Skeletal muscle satellite cell (primary cell): Measurements from ENCODE around the gene TSC22D1.
A peak's percentile ranks its signal among the peaks of the same experiment; 100 is the strongest.

Source experiments
- H3K27me3 ChIP-seq: 2 replicates; pipeline ENCODE4 v1.7.0; 2013; ENCODE audit warnings: low read length; ENCODE audit not compliant: control insufficient read depth, insufficient read depth
- H3K36me3 ChIP-seq: 2 replicates; pipeline ENCODE4 v1.7.0; 2013; ENCODE audit warnings: mild to moderate bottlenecking, control low read depth, low read length; ENCODE audit not compliant: insufficient read depth
- H3K4me1 ChIP-seq: 2 replicates; pipeline ENCODE4 v1.7.0; 2013; ENCODE audit warnings: low read length; ENCODE audit not compliant: control insufficient read depth, insufficient read depth
- H3K4me2 ChIP-seq: 2 replicates; pipeline ENCODE4 v1.7.0; 2013; ENCODE audit warnings: mild to moderate bottlenecking, low read length
- H3K4me3 ChIP-seq: 2 replicates; pipeline ENCODE4 v1.7.0; 2013; ENCODE audit warnings: low read length
- H3K9ac ChIP-seq: 2 replicates; pipeline ENCODE4 v1.7.0; 2013; ENCODE audit warnings: mild to moderate bottlenecking, low read depth, low read length, moderate library complexity
- H3K9me3 ChIP-seq: replicated peaks from 2 replicates; pipeline ENCODE4 v1.7.0; 2013; ENCODE audit warnings: mild to moderate bottlenecking, control low read depth, low read length

The TSC22D1 gene

GRCh38 chr13:44434766-44435141 lies 141.4 kb downstream of the TSC22D1 start:
- H3K4me1 ChIP-seq, result peaks cover 20% of the 10 kb centered on the region
- H3K4me3 ChIP-seq, result peak overlapping the region; percentile 81
- H3K9me3 ChIP-seq, result no peaks in the 10 kb centered on the region
- H3K27me3 ChIP-seq, result no peaks in the 10 kb centered on the region
- H3K9ac ChIP-seq, result peak overlapping the region; percentile 95
- peak overlapping the region; percentile 93 for H3K4me2 ChIP-seq
- H3K36me3 ChIP-seq, result peaks cover 20% of the 10 kb centered on the region

GRCh38 chr13:44433863-44434765 lies 142.0 kb downstream of the TSC22D1 start:
- Histone ChIP-seq H3K4me3 (peak overlapping the region; percentile 81), H3K4me1 (peaks cover 20% of the 10 kb centered on the region), H3K4me2 (peak overlapping the region; percentile 93), H3K27me3 (no peaks in the 10 kb centered on the region), H3K36me3 (peaks cover 20% of the 10 kb centered on the region), H3K9ac (peak overlapping the region; percentile 95), H3K9me3 (no peaks in the 10 kb centered on the region)

GRCh38 chr13:44432650-44433049 lies 143.5 kb downstream of the TSC22D1 start:
- peaks cover 20% of the 10 kb centered on the region for H3K36me3 ChIP-seq
- no peaks in the 10 kb centered on the region for H3K27me3 ChIP-seq
- H3K9ac ChIP-seq, result no peak overlapping the region
- no peak overlapping the region for H3K4me2 ChIP-seq
- peaks cover 18% of the 10 kb centered on the region for H3K4me1 ChIP-seq
- no peaks in the 10 kb centered on the region for H3K9me3 ChIP-seq
- no peak overlapping the region for H3K4me3 ChIP-seq

- no peak overlapping the region for H3K4me2 ChIP-seq
- no peaks in the 10 kb centered on the region for H3K27me3 ChIP-seq
- peaks cover 12% of the 10 kb centered on the region for H3K4me1 ChIP-seq
- H3K9me3 ChIP-seq, result no peaks in the 10 kb centered on the region
- peaks cover 20% of the 10 kb centered on the region for H3K36me3 ChIP-seq
- no peak overlapping the region for H3K4me3 ChIP-seq
- no peak overlapping the region for H3K9ac ChIP-seq
Observed at GRCh38 chr13:44431150-44431549, 145.0 kb downstream of the TSC22D1 start.

- no peaks in the 10 kb centered on the region for H3K9me3 ChIP-seq
- no peaks in the 10 kb centered on the region for H3K27me3 ChIP-seq
- H3K4me2 ChIP-seq, result no peak overlapping the region
- H3K4me1 ChIP-seq, result peaks cover 6% of the 10 kb centered on the region
- H3K9ac ChIP-seq, result no peak overlapping the region
- peaks cover 16% of the 10 kb centered on the region for H3K36me3 ChIP-seq
- H3K4me3 ChIP-seq, result no peak overlapping the region
Observed at GRCh38 chr13:44429311-44429710, 146.8 kb downstream of the TSC22D1 start.

GRCh38 chr13:44426461-44426860 lies 149.7 kb downstream of the TSC22D1 start:
- Histone ChIP-seq H3K9me3 (no peaks in the 10 kb centered on the region), H3K4me2 (no peak overlapping the region), H3K4me3 (no peak overlapping the region), H3K36me3 (no peaks in the 10 kb centered on the region), H3K9ac (no peak overlapping the region), H3K27me3 (peaks cover 14% of the 10 kb centered on the region), H3K4me1 (no peaks in the 10 kb centered on the region)

- Histone ChIP-seq H3K36me3 (no peaks in the 10 kb centered on the region), H3K9ac (no peak overlapping the region), H3K9me3 (no peaks in the 10 kb centered on the region), H3K4me3 (no peak overlapping the region), H3K27me3 (peaks cover 16% of the 10 kb centered on the region), H3K4me2 (no peak overlapping the region), H3K4me1 (no peaks in the 10 kb centered on the region)
Observed at GRCh38 chr13:44425815-44426078, 150.4 kb downstream of the TSC22D1 start.

- Histone ChIP-seq H3K27me3 (peaks cover 16% of the 10 kb centered on the region), H3K4me1 (no peaks in the 10 kb centered on the region), H3K4me3 (no peak overlapping the region), H3K4me2 (no peak overlapping the region), H3K36me3 (no peaks in the 10 kb centered on the region), H3K9ac (no peak overlapping the region), H3K9me3 (no peaks in the 10 kb centered on the region)
Observed at GRCh38 chr13:44425041-44425814, 150.9 kb downstream of the TSC22D1 start.

GRCh38 chr13:44423824-44424223 lies 152.3 kb downstream of the TSC22D1 start:
- Histone ChIP-seq H3K36me3 (no peaks in the 10 kb centered on the region), H3K9ac (no peak overlapping the region), H3K9me3 (no peaks in the 10 kb centered on the region), H3K4me2 (no peak overlapping the region), H3K4me3 (no peak overlapping the region), H3K27me3 (peaks cover 16% of the 10 kb centered on the region), H3K4me1 (no peaks in the 10 kb centered on the region)

- Histone ChIP-seq H3K4me3 (no peak overlapping the region), H3K27me3 (peaks cover 16% of the 10 kb centered on the region), H3K9me3 (no peaks in the 10 kb centered on the region), H3K9ac (no peak overlapping the region), H3K4me1 (no peaks in the 10 kb centered on the region), H3K36me3 (no peaks in the 10 kb centered on the region), H3K4me2 (no peak overlapping the region)
Observed at GRCh38 chr13:44422755-44423643, 153.1 kb downstream of the TSC22D1 start.

- Histone ChIP-seq H3K9me3 (no peaks in the 10 kb centered on the region), H3K36me3 (no peaks in the 10 kb centered on the region), H3K27me3 (peaks cover 16% of the 10 kb centered on the region), H3K4me1 (no peaks in the 10 kb centered on the region), H3K4me2 (no peak overlapping the region), H3K4me3 (no peak overlapping the region), H3K9ac (no peak overlapping the region)
Observed at GRCh38 chr13:44421853-44422525, 154.1 kb downstream of the TSC22D1 start.
